GM19351 (cell line): ENCODE results near the gene GRID2IP.
"Not testable (repeated sequence)": the region's sequence is repeated elsewhere in the genome, so short reads cannot be mapped to it uniquely, and the experiment has no call there.

Experiments used
- ATAC-seq: cut with Tn5 transposase; IDR thresholded peaks from one replicate; pipeline ENCODE4 v1.9.1; 2021; ENCODE audit warnings: mild to moderate bottlenecking, moderate library complexity; ENCODE audit not compliant: unreplicated experiment

GRID2IP gene

GRCh38 chr7:6453734-6454133, 97.5 kb downstream of the GRID2IP start:
- no peak for ATAC-seq

- no peak for ATAC-seq
These were observed 100.0 kb downstream of the GRID2IP start for GRCh38 chr7:6451224-6451705.

- not testable (repeated sequence) for ATAC-seq
These were observed 100.7 kb downstream of the GRID2IP start for GRCh38 chr7:6450591-6450990.

GRCh38 chr7:6449884-6450283, 101.4 kb downstream of the GRID2IP start:
- not testable (repeated sequence) for ATAC-seq

GRCh38 chr7:6448943-6449543, 102.2 kb downstream of the GRID2IP start:
- ATAC-seq, result no peak

GRCh38 chr7:6447581-6448199, 103.6 kb downstream of the GRID2IP start, which contains the start of gene DAGLB:
Gene DAGLB, minus strand, starts transcription at chr7:6447954. Its CDS starts 112 bp downstream, at chr7:6447842.
- ATAC-seq, result peak; percentile 82
